ENCODE data around the gene SIPA1L2.
"Not testable (repeated sequence)": the region's sequence is repeated elsewhere in the genome, so short reads cannot be mapped to it uniquely, and the experiment has no call there.

SIPA1L2 gene

GRCh38 chr1:232612836-232613235, 17.1 kb downstream of the SIPA1L2 start:
- DNase-seq, result not testable (repeated sequence)

- DNase-seq, result no peak
Measured at GRCh38 chr1:232611834-232612233, 18.1 kb downstream of the SIPA1L2 start.

- not testable (repeated sequence) for DNase-seq
Measured at GRCh38 chr1:232610902-232611745, 18.8 kb downstream of the SIPA1L2 start.

GRCh38 chr1:232610192-232610901, 19.6 kb downstream of the SIPA1L2 start:
- DNase-seq, result peak; percentile 12

- DNase-seq, result no peak
Measured at GRCh38 chr1:232608427-232608826, 21.5 kb downstream of the SIPA1L2 start.

GRCh38 chr1:232602622-232603021, 27.3 kb downstream of the SIPA1L2 start:
- no peak for DNase-seq

GRCh38 chr1:232600424-232601258, 29.3 kb downstream of the SIPA1L2 start:
- DNase-seq, result no peak

- no peak for DNase-seq
Measured at GRCh38 chr1:232599178-232600041, 30.5 kb downstream of the SIPA1L2 start.

- DNase-seq, result no peak
Measured at GRCh38 chr1:232598837-232599177, 31.1 kb downstream of the SIPA1L2 start.

- DNase-seq, result no peak
Measured at GRCh38 chr1:232598133-232598532, 31.8 kb downstream of the SIPA1L2 start.

GRCh38 chr1:232597721-232598120, 32.2 kb downstream of the SIPA1L2 start:
- DNase-seq, result no peak

GRCh38 chr1:232596666-232597303, 33.1 kb downstream of the SIPA1L2 start:
- DNase-seq, result no peak

- DNase-seq, result no peak
Measured at GRCh38 chr1:232594768-232595698, 34.9 kb downstream of the SIPA1L2 start.

GRCh38 chr1:232593717-232594502, 36.0 kb downstream of the SIPA1L2 start:
- DNase-seq, result no peak

GRCh38 chr1:232591344-232591743, 38.6 kb downstream of the SIPA1L2 start:
- no peak for DNase-seq

- DNase-seq, result no peak
Measured at GRCh38 chr1:232590744-232591082, 39.2 kb downstream of the SIPA1L2 start.

- no peak for DNase-seq
Measured at GRCh38 chr1:232589812-232590743, 39.9 kb downstream of the SIPA1L2 start.

- DNase-seq, result no peak
Measured at GRCh38 chr1:232589111-232589811, 40.7 kb downstream of the SIPA1L2 start.
